Choroid plexus epithelial cell (primary cell): ENCODE measurements around the gene ASRGL1.
"Not testable (repeated sequence)": the region's sequence is repeated elsewhere in the genome, so short reads cannot be mapped to it uniquely, and the experiment has no call there.

Experiments used
- DNase-seq: peaks from one replicate; pipeline ENCODE4 v3.0.0-alpha.2; 2010; ENCODE audit warnings: low read depth
- H3K4me3 ChIP-seq: 2 replicates; pipeline ENCODE4 v1.5.1; 2011; ENCODE audit warnings: low read depth, mild to moderate bottlenecking, control low read depth, low read length, moderate library complexity
- TF ChIP-seq, protein P1 (sequence below): conservative IDR thresholded peaks from 2 replicates; pipeline ENCODE4 v1.5.1; 2011; ENCODE audit warnings: low read depth, mild to moderate bottlenecking, control low read depth, inconsistent platforms, low read length, moderate library complexity

The ASRGL1 gene

DNA sequence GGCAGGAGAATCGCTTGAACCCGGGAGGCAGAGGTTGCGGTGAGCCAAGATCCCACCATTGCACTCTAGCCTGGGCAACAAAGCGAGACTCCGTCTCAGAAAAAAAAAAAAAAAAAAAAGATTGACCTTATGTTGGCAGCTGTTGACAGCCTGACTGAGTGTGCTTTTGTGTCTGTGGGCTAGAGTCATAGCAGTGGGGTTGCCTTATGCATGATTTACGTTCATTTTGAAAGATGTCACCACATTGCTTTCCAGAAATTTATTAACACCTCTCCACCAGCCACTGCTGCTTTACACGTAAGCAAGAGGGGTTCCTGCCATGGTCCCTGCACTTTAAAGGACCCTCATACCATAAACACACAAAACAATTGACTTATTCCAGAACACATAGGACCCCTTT is 21.0 kb downstream of the ASRGL1 start:
- H3K4me3 ChIP-seq: no peak overlapping the region
- TF ChIP-seq, protein P1, sequence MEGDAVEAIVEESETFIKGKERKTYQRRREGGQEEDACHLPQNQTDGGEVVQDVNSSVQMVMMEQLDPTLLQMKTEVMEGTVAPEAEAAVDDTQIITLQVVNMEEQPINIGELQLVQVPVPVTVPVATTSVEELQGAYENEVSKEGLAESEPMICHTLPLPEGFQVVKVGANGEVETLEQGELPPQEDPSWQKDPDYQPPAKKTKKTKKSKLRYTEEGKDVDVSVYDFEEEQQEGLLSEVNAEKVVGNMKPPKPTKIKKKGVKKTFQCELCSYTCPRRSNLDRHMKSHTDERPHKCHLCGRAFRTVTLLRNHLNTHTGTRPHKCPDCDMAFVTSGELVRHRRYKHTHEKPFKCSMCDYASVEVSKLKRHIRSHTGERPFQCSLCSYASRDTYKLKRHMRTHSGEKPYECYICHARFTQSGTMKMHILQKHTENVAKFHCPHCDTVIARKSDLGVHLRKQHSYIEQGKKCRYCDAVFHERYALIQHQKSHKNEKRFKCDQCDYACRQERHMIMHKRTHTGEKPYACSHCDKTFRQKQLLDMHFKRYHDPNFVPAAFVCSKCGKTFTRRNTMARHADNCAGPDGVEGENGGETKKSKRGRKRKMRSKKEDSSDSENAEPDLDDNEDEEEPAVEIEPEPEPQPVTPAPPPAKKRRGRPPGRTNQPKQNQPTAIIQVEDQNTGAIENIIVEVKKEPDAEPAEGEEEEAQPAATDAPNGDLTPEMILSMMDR: no peak
- no peak for DNase-seq

DNA sequence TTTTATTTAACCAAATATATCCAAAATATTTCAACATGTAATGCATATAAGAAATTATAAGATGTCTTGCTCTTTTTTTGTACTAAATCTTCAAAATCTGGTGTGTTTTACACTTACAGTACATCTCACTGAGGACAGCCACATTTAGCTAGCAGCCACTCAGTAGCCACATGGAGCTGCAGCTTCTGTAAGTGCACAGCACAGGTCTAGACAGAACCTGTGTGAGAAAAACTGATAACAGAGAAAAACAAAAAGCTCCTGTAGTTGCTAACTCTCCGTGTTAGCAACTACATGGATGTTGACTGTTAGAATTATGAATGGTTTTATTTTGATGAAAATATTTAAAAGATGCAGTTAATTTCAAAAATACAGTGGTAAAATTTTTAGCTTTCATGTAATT is 22.2 kb downstream of the ASRGL1 start:
- no peak overlapping the region for H3K4me3 ChIP-seq
- TF ChIP-seq, protein P1: no peak
- no peak for DNase-seq

DNA sequence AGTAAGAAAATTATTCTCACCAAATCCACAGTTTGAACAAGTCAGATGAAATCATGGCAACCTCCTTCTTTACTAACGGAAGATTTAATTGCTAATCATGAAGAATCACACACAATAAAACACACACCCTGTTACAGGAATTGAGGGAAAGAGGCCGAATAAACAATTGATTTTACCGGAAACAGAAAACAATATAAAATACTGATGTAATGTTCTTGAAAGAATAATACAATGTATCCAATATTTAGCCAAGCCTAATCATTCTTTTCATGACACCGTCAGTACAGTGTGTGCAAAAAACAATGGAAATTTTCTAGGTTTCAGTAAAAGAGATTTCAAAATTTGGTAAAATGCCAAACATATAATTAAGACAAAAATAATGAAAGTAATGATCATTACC is 23.4 kb downstream of the ASRGL1 start:
- no peak overlapping the region for H3K4me3 ChIP-seq
- TF ChIP-seq, protein P1: no peak
- no peak for DNase-seq

DNA sequence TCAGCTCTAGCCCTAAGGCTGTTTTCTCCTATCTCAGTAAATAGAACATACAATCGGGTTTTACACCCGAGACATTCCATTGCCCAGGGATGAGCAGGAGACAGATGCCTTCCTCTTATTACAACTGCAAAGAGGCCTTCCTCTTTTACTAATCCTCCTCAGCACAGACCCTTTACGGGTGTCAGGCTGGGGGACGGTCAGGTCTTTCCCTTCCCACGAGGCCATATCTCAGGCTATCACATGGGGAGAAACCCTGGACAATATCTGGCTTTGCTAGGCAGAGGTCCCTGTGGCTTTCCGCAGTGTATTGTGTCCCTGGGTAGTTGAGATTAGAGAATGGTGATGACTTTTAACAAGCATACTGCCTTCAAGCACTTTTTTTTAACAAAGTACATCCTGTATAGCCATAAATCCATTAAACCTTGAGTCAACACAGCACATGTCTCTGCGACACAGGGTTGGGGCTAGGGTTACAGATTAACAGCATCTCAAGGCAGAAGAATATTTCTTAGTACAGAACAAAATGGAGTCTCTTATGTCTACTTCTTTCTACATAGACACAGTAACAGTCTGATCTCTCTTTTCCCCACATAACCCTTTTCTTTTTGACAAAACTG is 31.7 kb downstream of the ASRGL1 start:
- not testable (repeated sequence) for DNase-seq, H3K4me3 ChIP-seq

DNA sequence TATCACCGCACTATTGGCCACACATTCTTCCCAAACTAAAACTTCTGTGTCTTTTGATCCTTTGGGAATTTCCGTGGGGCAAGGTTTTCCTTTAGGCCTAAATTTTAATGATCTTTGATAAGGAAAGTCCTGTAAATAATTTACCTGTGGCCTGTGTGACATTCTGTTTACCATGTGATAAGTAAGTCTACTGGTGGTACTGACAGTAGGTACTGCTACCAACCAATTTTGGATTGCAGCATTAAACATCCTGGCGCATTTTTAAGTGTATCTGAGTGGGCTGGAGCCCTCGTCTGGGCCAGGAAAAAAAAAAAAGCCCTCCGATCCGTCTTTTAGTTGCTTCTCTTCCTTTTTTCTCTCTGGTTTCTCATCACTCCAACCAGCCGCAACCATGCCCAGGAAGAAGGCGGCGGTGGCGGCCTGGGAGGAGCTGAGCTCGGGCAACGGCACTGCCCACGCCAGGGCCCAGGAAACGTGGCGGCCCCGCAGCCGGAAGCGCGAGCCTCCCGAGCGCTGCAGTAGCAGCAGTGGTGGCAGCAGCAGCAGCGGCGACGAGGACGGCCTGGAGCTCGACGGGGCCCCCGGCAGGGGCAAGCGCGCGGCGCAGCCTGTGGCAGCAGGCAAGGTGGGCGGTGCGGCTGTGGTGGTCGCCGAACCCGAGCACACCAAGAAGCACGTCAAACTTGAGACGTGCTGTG is 33.6 kb downstream of the ASRGL1 start:
- H3K4me3 ChIP-seq: no peak overlapping the region
- TF ChIP-seq, protein P1: no peak

DNA sequence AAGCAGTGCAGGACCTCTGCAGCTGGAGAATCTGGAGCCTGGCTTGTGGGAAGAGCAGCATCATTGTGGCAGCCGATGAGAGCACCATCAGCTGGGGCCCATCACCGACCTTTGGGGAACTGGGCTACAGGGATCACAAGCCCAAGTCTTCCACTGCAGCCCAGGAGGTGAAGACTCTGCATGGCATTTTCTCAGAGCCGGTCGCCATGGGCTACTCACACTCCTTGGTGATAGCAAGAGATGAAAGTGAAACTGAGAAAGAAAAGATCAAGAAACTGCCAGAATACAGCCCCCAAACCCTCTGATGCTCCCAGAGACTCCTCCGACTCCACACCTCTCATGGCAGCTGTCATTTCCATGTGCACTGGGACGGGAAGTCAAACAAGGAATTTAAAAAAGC is 35.6 kb downstream of the ASRGL1 start:
- TF ChIP-seq, protein P1: no peak
- no peak overlapping the region for H3K4me3 ChIP-seq
- no peak for DNase-seq

More for the DNA sequence above, 33.6 kb downstream of the ASRGL1 start:
- no peak for DNase-seq

DNA sequence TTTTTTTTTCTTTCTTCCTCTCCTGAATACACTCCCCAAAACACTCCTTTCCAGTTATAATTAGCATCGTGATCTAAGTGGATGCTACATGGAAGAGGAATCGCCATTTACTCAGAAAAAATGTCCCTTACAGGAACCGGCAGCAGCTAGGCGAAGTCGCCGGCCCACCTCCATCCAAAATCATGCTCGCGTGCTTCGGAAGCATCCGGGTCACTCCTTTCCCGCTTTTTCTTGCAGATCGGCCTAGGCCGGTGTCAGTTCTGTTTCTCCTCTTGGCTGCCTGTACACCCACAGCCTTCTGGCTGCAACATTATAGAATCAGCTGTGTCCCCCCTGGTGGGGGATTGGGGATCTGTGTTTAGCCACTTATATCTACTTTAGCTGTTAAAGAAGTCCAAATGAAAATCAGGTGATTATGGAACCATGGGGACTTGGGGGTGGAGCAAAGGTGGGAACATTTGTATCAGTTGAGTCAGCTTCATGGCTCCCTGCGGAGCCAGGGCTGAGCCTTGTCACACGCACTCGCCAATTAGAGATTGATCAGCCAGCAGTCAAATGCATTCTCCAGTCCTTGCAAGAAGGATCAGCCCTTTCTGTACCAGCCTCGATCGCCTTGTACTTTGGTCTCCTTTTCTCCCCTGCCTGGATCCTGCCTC is 36.3 kb downstream of the ASRGL1 start:
- no peak for DNase-seq

More for the DNA sequence above, 36.3 kb downstream of the ASRGL1 start:
- H3K4me3 ChIP-seq: no peak overlapping the region
- TF ChIP-seq, protein P1: no peak
